ENCODE results near the gene DHX8. TPM values are rescaled to one million over a fixed set of nuclear protein-coding genes. Genes with fewer than 3 reads are reported as not detected.
"Not testable (repeated sequence)": the region's sequence is repeated elsewhere in the genome, so short reads cannot be mapped to it uniquely, and the experiment has no call there.

Gene DHX8
- polyA plus RNA-seq, 1 experiment: 47.3 TPM

DNA sequence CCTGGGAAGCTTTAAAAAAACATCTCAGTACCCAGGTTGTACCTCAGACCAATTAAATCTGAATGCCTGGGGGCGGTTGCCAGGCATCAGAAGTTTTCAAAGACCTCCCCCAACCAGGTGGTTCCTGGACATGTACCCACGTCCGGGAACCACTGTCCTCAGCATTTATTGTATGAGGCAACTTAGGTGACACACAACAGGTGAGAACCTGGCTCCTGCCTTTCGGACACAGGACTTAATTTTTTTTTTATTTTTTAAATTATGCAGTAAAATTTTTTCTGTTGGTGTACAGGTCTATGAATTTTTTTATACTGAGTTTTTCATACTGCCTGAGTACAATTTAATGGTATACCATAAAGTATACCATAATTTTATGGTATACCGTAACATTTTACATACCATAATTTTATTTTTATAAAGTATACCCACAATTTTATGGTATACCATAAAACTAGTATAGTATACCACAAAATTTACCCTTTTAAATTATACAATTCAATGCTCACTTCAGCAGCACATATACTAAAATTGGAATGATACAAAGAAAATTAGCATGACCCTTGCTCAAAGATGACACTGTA is 38.7 kb upstream of the DHX8 start:
- H3K9me3 ChIP-seq (ENCODE audit: control insufficient read depth, insufficient read depth, low read length): no peaks in the 10 kb centered on the region
- POLR2A ChIA-PET: interaction anchor here (0.5 to 0.8 kb wide), 3 partner anchors 14 to 49 kb away, joined by 4 to 5 read pairs (median 4); partner anchors contain the start of gene ARL4D
- peaks cover 3% of the 10 kb centered on the region for H3K27me3 ChIP-seq (ENCODE audit: control insufficient read depth, insufficient read depth, low read length)
- TF ChIP-seq, protein P1, sequence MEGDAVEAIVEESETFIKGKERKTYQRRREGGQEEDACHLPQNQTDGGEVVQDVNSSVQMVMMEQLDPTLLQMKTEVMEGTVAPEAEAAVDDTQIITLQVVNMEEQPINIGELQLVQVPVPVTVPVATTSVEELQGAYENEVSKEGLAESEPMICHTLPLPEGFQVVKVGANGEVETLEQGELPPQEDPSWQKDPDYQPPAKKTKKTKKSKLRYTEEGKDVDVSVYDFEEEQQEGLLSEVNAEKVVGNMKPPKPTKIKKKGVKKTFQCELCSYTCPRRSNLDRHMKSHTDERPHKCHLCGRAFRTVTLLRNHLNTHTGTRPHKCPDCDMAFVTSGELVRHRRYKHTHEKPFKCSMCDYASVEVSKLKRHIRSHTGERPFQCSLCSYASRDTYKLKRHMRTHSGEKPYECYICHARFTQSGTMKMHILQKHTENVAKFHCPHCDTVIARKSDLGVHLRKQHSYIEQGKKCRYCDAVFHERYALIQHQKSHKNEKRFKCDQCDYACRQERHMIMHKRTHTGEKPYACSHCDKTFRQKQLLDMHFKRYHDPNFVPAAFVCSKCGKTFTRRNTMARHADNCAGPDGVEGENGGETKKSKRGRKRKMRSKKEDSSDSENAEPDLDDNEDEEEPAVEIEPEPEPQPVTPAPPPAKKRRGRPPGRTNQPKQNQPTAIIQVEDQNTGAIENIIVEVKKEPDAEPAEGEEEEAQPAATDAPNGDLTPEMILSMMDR (IDR thresholded peaks at IDR 0.05; ENCODE audit: low read depth, low read length): no peak
- no peak overlapping the region for H3K27ac ChIP-seq (ENCODE audit: low read depth, low read length)
- CTCF ChIA-PET: interaction anchor here (0.8 kb wide), 1 partner anchor 39 kb away, joined by 4 read pairs; the partner anchor contains the start of gene DHX8
- no peak overlapping the region for H3K4me3 ChIP-seq (ENCODE audit: low read depth, low read length)
- no peak for DNase-seq (ENCODE audit: low read depth, low spot score)

DNA sequence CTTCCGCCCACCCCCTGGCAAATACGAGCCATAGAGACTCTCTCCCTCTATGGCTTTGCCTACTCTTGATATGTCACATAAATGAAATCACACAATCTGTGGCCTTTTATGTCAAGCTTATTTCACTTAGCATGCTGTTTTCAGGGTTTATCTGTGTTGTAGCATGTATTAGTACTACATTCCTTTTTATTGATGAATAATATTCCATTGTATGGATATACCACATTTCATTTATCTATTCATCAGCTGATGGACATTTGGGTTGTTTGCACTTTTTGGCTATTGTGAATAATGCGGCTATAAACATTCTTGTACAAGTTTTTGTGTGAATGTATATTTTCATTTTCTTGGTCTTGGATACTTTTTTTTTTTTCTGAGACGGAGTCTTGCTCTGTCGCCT is 37.0 kb upstream of the DHX8 start:
- CTCF ChIA-PET: interaction anchor here (1.0 kb wide), 1 partner anchor 10 kb away, joined by 4 read pairs; no protein-coding TSS in a partner anchor
- Histone ChIP-seq H3K27me3 (ENCODE audit: control insufficient read depth, insufficient read depth, low read length) (peaks cover 3% of the 10 kb centered on the region), H3K4me3 (ENCODE audit: low read depth, low read length) (no peak overlapping the region), H3K27ac (ENCODE audit: low read depth, low read length) (no peak overlapping the region), H3K9me3 (ENCODE audit: control insufficient read depth, insufficient read depth, low read length) (no peaks in the 10 kb centered on the region; the same call in 1 of the 2 replicates)
- POLR2A ChIA-PET: interaction anchor here (0.7 kb wide), 1 partner anchor 17 kb away, joined by 3 read pairs; no protein-coding TSS in a partner anchor
- TF ChIP-seq, protein P1 (IDR thresholded peaks at IDR 0.05; ENCODE audit: low read depth, low read length): no peak
- no peak for DNase-seq (ENCODE audit: low read depth, low spot score)

DNA sequence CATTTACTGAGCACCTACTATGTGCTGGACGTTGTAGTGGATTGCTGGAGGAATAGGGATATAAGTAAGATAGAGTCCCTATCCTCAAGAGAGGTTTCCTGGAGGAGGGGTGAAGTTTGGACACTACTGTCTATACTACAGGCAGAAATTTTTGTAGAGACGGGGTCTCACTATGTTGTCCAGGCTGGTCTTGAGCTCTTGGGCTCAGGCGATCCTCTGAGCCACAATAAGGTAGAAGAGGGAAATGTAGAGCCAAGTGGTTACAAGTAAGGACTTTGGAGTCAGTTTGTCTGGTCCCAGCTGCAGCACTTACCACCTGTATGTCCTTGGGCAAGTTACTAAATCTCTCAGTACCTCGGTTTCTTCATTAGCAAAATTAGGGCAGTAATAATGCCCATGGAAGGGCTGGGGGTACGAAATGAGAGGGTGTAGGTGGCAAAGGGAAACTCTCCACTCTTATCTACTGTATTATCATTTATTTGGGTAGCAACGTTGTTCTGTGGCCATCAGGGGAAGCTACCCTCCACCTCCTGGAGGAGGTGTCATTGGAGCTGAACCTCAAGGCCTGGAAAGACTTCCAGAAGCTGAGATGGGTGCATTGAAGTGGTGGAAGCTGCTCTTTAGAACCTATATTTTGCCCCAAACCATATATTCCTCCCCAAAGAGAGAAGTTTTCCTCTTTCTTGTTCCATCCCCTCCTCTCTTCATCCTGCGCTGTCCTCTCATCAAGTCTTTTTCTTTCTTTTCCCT is 34.9 kb upstream of the DHX8 start:
- POLR2A ChIA-PET: interaction anchor here (1.1 kb wide), 1 partner anchor 50 kb away, joined by 4 read pairs; the partner anchor contains the start of gene ARL4D
- no peak overlapping the region for H3K4me3 ChIP-seq (ENCODE audit: low read depth, low read length)
- H3K27ac ChIP-seq (ENCODE audit: low read depth, low read length): no peak overlapping the region
- TF ChIP-seq, protein P1 (IDR thresholded peaks at IDR 0.05; ENCODE audit: low read depth, low read length): no peak
- CTCF ChIA-PET: interaction anchor here (0.9 kb wide), 1 partner anchor 35 kb away, joined by 3 read pairs; the partner anchor contains the start of gene DHX8
- no peak for DNase-seq (ENCODE audit: low read depth, low spot score)
- no peaks in the 10 kb centered on the region; the same call in 1 of the 2 replicates for H3K9me3 ChIP-seq (ENCODE audit: control insufficient read depth, insufficient read depth, low read length)
- peaks cover 3% of the 10 kb centered on the region for H3K27me3 ChIP-seq (ENCODE audit: control insufficient read depth, insufficient read depth, low read length)

- H3K4me3 ChIP-seq (ENCODE audit: low read depth, low read length): no peak overlapping the region
- H3K9me3 ChIP-seq (ENCODE audit: control insufficient read depth, insufficient read depth, low read length): no peaks in the 10 kb centered on the region; the same call in 1 of the 2 replicates
- ChIA-PET CTCF (interaction anchor here (0.9 kb wide), 1 partner anchor 34 kb away, joined by 3 read pairs; the partner anchor contains the start of gene DHX8), POLR2A (interaction anchor here (1.1 kb wide), 1 partner anchor 51 kb away, joined by 4 read pairs; the partner anchor contains the start of gene ARL4D)
- H3K27ac ChIP-seq (ENCODE audit: low read depth, low read length): no peak overlapping the region
- H3K27me3 ChIP-seq (ENCODE audit: control insufficient read depth, insufficient read depth, low read length): peaks cover 3% of the 10 kb centered on the region
- DNase-seq (ENCODE audit: low read depth, low spot score): no peak
- TF ChIP-seq, protein P1 (IDR thresholded peaks at IDR 0.05; ENCODE audit: low read depth, low read length): no peak
These were observed 34.1 kb upstream of the DHX8 start for GRCh38 chr17:43449470-43450248.

DNA sequence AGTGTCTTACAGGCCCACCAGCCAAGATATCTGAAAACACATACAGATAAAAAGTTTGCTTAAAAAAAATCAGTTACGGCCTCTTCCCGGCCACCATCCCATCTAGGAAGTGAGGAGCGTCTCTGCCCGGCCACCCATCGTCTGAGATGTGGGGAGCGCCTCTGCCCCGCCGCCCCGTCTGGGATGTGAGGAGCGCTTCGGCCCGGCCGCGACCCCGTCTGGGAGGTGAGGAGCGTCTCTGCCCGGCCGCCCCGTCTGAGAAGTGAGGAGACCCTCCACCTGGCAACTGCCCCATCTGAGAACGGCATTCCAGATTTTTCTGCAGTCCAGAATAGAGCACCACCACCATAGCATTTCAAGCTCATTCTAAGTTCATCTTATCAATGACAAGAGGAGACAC is 33.0 kb upstream of the DHX8 start:
- H3K4me3 ChIP-seq (ENCODE audit: low read depth, low read length); H3K27me3 ChIP-seq (ENCODE audit: control insufficient read depth, insufficient read depth, low read length); DNase-seq (ENCODE audit: low read depth, low spot score); H3K27ac ChIP-seq (ENCODE audit: low read depth, low read length); POLR2A ChIA-PET; CTCF ChIA-PET; H3K9me3 ChIP-seq (ENCODE audit: control insufficient read depth, insufficient read depth, low read length): not testable (repeated sequence)

GRCh38 chr17:43451741-43452140 is 32.0 kb upstream of the DHX8 start:
- POLR2A ChIA-PET; DNase-seq (ENCODE audit: low read depth, low spot score); H3K27ac ChIP-seq (ENCODE audit: low read depth, low read length); CTCF ChIA-PET; H3K9me3 ChIP-seq (ENCODE audit: control insufficient read depth, insufficient read depth, low read length); H3K27me3 ChIP-seq (ENCODE audit: control insufficient read depth, insufficient read depth, low read length); H3K4me3 ChIP-seq (ENCODE audit: low read depth, low read length): not testable (repeated sequence)

Data from AG04450 (cell line).